Aortic smooth muscle cell (primary cell): ENCODE measurements around the gene RFC1. TPM values are rescaled to one million over a fixed set of nuclear protein-coding genes. Genes with fewer than 3 reads are reported as not detected.

Source experiments
- total RNA-seq: library from RNA; depleted of rRNA; stranded (reverse); fragments of >200 nt; gene quantifications from 2 replicates; pipeline ENCODE4 v1.2.3, GENCODE V29; 2014

RFC1 gene, protein sequence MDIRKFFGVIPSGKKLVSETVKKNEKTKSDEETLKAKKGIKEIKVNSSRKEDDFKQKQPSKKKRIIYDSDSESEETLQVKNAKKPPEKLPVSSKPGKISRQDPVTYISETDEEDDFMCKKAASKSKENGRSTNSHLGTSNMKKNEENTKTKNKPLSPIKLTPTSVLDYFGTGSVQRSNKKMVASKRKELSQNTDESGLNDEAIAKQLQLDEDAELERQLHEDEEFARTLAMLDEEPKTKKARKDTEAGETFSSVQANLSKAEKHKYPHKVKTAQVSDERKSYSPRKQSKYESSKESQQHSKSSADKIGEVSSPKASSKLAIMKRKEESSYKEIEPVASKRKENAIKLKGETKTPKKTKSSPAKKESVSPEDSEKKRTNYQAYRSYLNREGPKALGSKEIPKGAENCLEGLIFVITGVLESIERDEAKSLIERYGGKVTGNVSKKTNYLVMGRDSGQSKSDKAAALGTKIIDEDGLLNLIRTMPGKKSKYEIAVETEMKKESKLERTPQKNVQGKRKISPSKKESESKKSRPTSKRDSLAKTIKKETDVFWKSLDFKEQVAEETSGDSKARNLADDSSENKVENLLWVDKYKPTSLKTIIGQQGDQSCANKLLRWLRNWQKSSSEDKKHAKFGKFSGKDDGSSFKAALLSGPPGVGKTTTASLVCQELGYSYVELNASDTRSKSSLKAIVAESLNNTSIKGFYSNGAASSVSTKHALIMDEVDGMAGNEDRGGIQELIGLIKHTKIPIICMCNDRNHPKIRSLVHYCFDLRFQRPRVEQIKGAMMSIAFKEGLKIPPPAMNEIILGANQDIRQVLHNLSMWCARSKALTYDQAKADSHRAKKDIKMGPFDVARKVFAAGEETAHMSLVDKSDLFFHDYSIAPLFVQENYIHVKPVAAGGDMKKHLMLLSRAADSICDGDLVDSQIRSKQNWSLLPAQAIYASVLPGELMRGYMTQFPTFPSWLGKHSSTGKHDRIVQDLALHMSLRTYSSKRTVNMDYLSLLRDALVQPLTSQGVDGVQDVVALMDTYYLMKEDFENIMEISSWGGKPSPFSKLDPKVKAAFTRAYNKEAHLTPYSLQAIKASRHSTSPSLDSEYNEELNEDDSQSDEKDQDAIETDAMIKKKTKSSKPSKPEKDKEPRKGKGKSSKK
- total RNA-seq = 51.9 and 55.0 TPM in 2 replicates

DNA sequence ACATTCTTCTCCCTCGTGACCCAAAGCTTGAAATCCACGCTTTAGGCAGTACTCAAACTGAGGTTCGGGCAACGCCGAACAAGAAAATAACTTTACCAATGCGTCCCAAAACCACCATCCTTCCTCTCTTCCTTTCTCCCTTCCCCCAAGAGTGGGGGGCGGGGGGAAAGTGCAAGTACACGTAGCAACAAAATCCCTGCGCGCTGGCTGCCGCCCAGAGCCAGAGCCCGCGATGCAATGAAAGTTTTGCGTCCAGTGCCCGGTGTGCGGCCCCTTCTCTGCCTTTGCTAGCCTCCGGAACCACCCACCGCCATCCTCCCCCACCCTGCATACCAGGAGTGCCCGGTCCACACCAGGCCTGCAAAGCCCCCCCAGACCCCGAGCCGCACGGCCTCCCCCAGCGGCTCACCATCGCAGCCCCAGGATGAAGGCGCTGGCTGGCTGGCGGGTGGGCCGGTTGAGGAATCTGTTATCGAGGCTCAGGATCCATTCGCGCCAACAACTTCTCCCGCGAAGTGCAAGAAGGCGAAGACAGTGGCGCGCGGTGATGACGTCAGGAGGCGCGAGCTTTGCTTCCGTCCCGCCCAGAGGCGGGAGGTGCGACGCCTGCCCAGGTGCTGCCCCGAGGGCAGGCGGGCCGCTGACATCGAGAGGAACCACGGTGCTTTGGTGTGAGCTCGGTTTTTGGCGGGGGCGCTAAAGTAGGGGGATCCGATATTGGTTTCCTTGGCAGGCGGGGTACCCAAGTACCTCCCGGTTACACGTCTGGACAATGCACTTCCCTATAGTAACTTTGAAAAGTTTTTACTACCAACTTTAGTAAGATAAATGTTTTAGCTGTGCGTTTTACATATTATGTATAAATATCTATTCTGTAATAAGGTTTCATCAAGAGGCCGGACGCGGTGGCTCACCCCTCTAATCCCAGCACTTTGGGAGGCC lies at the start of gene RFC1:
Gene RFC1 (minus strand): TSS at position 533 of the 942 bp plus-strand sequence. CDS start 121 bp downstream, at position 412.

GRCh38 chr4:39406763-39407583 lies 40.8 kb upstream of the RFC1 start, which contains the start of gene KLB:
KLB (plus strand) TSS chr4:39406930; CDS start chr4:39406950, 20 bp downstream.

Other genes with a start within 250 kb of the RFC1 start
- 25.8 and 36.1 TPM in 2 replicates for gene WDR19, start 183.8 kb downstream of the RFC1 start, total RNA-seq
- under 0.01 and 0.06 TPM in 2 replicates for gene KLB, start 40.6 kb upstream of the RFC1 start, total RNA-seq
- 2,112 and 2,342 TPM in 2 replicates for gene RPL9, start 92.6 kb upstream of the RFC1 start, total RNA-seq
- gene LIAS, start 92.7 kb upstream of the RFC1 start, total RNA-seq = 4.6 and 5.0 TPM in 2 replicates
- 274 and 365 TPM in 2 replicates for gene UGDH, start 161.1 kb upstream of the RFC1 start, total RNA-seq